ENCODE measurements around the gene ERGIC1. TPM values are rescaled to one million over a fixed set of nuclear protein-coding genes. Genes with fewer than 3 reads are reported as not detected.

The ERGIC1 gene
- total and polyA plus RNA-seq, 10 of the 15 experiments (the other 5 are each of a cell fraction or from before 2014, with no cell fraction given) = 8.8 to 104 (median 76.3) TPM

- peak; percentile 90 for TF ChIP-seq BCL3 (IDR thresholded peaks at IDR 0.05; ENCODE audit: borderline replicate concordance, insufficient read depth, low read depth, low read length, poor library complexity, severe bottlenecking)
- TF ChIP-seq, protein P1, sequence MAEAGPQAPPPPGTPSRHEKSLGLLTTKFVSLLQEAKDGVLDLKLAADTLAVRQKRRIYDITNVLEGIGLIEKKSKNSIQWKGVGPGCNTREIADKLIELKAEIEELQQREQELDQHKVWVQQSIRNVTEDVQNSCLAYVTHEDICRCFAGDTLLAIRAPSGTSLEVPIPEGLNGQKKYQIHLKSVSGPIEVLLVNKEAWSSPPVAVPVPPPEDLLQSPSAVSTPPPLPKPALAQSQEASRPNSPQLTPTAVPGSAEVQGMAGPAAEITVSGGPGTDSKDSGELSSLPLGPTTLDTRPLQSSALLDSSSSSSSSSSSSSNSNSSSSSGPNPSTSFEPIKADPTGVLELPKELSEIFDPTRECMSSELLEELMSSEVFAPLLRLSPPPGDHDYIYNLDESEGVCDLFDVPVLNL (IDR thresholded peaks at IDR 0.05; ENCODE audit: low read depth, low read length) = no peak
- TF ChIP-seq, protein P2, sequence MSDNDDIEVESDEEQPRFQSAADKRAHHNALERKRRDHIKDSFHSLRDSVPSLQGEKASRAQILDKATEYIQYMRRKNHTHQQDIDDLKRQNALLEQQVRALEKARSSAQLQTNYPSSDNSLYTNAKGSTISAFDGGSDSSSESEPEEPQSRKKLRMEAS (IDR thresholded peaks at IDR 0.05; ENCODE audit: low read depth, low read length) = no peak
- TF ChIP-seq IKZF1 (conservative IDR thresholded peaks at IDR 0.05) = 0 out of 2 replicates have a peak, but pooled peaks have one; percentile 41
- peak; percentile 29; the same call in 1 of the 2 replicates for TF ChIP-seq EED (IDR thresholded peaks at IDR 0.05; ENCODE audit: low read depth)
- TF ChIP-seq ATF7 (IDR thresholded peaks at IDR 0.05; ENCODE audit: low read depth) = no peak
- TF ChIP-seq ZBED1 (IDR thresholded peaks at IDR 0.05; ENCODE audit: borderline replicate concordance) = no peak
- peak; percentile 45; the same call in 1 of the 2 replicates for TF ChIP-seq ZNF384 (IDR thresholded peaks at IDR 0.05; ENCODE audit: borderline replicate concordance, low read depth, low read length)
- TF ChIP-seq E2F8 (IDR thresholded peaks at IDR 0.05; ENCODE audit: low read depth, partially characterized antibody) = no peak
- TF ChIP-seq PKNOX1 (IDR thresholded peaks at IDR 0.05) = peak; percentile 86
- TF ChIP-seq SMAD5 (IDR thresholded peaks at IDR 0.05; ENCODE audit: low read depth) = no peak
- TF ChIP-seq, protein P3, sequence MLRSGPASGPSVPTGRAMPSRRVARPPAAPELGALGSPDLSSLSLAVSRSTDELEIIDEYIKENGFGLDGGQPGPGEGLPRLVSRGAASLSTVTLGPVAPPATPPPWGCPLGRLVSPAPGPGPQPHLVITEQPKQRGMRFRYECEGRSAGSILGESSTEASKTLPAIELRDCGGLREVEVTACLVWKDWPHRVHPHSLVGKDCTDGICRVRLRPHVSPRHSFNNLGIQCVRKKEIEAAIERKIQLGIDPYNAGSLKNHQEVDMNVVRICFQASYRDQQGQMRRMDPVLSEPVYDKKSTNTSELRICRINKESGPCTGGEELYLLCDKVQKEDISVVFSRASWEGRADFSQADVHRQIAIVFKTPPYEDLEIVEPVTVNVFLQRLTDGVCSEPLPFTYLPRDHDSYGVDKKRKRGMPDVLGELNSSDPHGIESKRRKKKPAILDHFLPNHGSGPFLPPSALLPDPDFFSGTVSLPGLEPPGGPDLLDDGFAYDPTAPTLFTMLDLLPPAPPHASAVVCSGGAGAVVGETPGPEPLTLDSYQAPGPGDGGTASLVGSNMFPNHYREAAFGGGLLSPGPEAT (IDR thresholded peaks at IDR 0.05; ENCODE audit: low read depth) = 0 out of 2 replicates have a peak, but pooled peaks have one; percentile 35
- 0 out of 2 replicates have a peak, but pooled peaks have one; percentile 57 for TF ChIP-seq NBN (IDR thresholded peaks at IDR 0.05)
- TF ChIP-seq MYB (IDR thresholded peaks at IDR 0.05; ENCODE audit: borderline replicate concordance, low read depth, low read length) = no peak
- 0 out of 2 replicates have a peak, but pooled peaks have one; percentile 19 for TF ChIP-seq JUNB (IDR thresholded peaks at IDR 0.05)
- peak; percentile 60 for TF ChIP-seq MEF2B (IDR thresholded peaks at IDR 0.05; ENCODE audit: partially characterized antibody, poor library complexity, severe bottlenecking)
- TF ChIP-seq BHLHE40 (IDR thresholded peaks at IDR 0.05; ENCODE audit: borderline replicate concordance in 1 of 2, low read depth in 2 of 2, low read length in 1 of 2) = peak; percentile 57 to 66; a peak in 3 of 4 replicates
- TF ChIP-seq IRF4 (IDR thresholded peaks at IDR 0.05; ENCODE audit: low read depth, low read length) = no peak
Measured at GRCh38 chr5:173001229-173001841, 167.3 kb downstream of the ERGIC1 start (continued).
